Prostate gland (tissue), 2 donors: ENCODE results near the gene SCAP.

Experiments used
- CTCF ChIP-seq, 4 experiments: fragments of 200-600 bp in 2 of 4; fragments of 450-650 bp in 2 of 4; sonication (generic) in 2 of 4; IDR thresholded peaks; 1 replicate in 3 of 4; 2 replicates in 1 of 4; pipeline ENCODE4 v1.5.1; 2016 to 2019; ENCODE audit warnings: antibody characterized with exemption in 4 of 4, mild to moderate bottlenecking in 2 of 4, moderate library complexity in 2 of 4
- POLR2A ChIP-seq: fragments of 450-650 bp; IDR thresholded peaks from one replicate; pipeline ENCODE4 v1.6.1; 2016; ENCODE audit warnings: antibody characterized with exemption, mild to moderate bottlenecking
- POLR2AphosphoS5 ChIP-seq: sonication (generic); formaldehyde crosslinking; IDR thresholded peaks from one replicate; pipeline ENCODE4 v1.6.1; 2017; ENCODE audit warnings: antibody characterized with exemption

GRCh38 chr3:47404955-47405790, 70.6 kb downstream of the SCAP start:
- TF ChIP-seq POLR2A (no peak), CTCF (IDR thresholded peaks at IDR 0.05) (no peak), POLR2AphosphoS5 (no peak)
